Neural crest cell (in vitro differentiated cells): ENCODE measurements around the gene NUBPL. TPM values are rescaled to one million over a fixed set of nuclear protein-coding genes. Genes with fewer than 3 reads are reported as not detected.

ENCODE experiments used
- DNase-seq: peaks from one replicate; pipeline ENCODE4 v3.0.0; 2021; ENCODE audit warnings: low read depth, mixed read lengths, low spot score
- H3K27ac Mint-ChIP-seq: one replicate; pipeline ENCODE4 v1.8.0; 2021; ENCODE audit warnings: mild to moderate bottlenecking, mixed read lengths; ENCODE audit not compliant: unreplicated experiment
- H3K27me3 Mint-ChIP-seq: 2 replicates; pipeline ENCODE4 v1.8.0; 2021; ENCODE audit warnings: low read depth, mild to moderate bottlenecking, mixed read lengths
- H3K36me3 Mint-ChIP-seq: 2 replicates; pipeline ENCODE4 v1.8.0; 2021; ENCODE audit warnings: low read depth, mild to moderate bottlenecking, mixed read lengths
- H3K4me1 Mint-ChIP-seq: 2 replicates; pipeline ENCODE4 v1.8.0; 2021; ENCODE audit warnings: mixed read lengths
- H3K4me3 Mint-ChIP-seq: one replicate; pipeline ENCODE4 v1.8.0; 2021; ENCODE audit warnings: mild to moderate bottlenecking, mixed read lengths
- H3K9me3 Mint-ChIP-seq: 2 replicates; pipeline ENCODE4 v1.8.0; 2021; ENCODE audit warnings: mixed read lengths
- CTCF ChIP-seq: fragments of 200-600 bp; sonication (generic); conservative IDR thresholded peaks from 2 replicates; pipeline ENCODE4 v1.5.0; 2021; ENCODE audit warnings: antibody characterized with exemption, mild to moderate bottlenecking
- total RNA-seq: library from RNA; stranded (reverse); gene quantifications from 2 replicates; pipeline ENCODE4 v1.2.1, GENCODE V29; 2021

NUBPL gene
- total RNA-seq, 1 donor from 2014 or later, result 13.2 TPM

GRCh38 chr14:31566456-31566855 lies 5.3 kb downstream of the NUBPL start:
- H3K36me3 Mint-ChIP-seq, result no peaks in the 10 kb centered on the region
- H3K4me1 Mint-ChIP-seq, result peaks cover 18% of the 10 kb centered on the region
- no peaks in the 10 kb centered on the region for H3K27me3 Mint-ChIP-seq
- no peak for TF ChIP-seq CTCF
- DNase-seq, result no peak
- no peak overlapping the region for H3K4me3 Mint-ChIP-seq
- no peaks in the 10 kb centered on the region for H3K9me3 Mint-ChIP-seq
- H3K27ac Mint-ChIP-seq, result no peak overlapping the region

GRCh38 chr14:31567655-31568054 lies 6.5 kb downstream of the NUBPL start:
- no peak overlapping the region for H3K4me3 Mint-ChIP-seq
- DNase-seq, result no peak
- TF ChIP-seq CTCF, result no peak
- peaks cover 10% of the 10 kb centered on the region for H3K4me1 Mint-ChIP-seq
- H3K27me3 Mint-ChIP-seq, result no peaks in the 10 kb centered on the region
- H3K9me3 Mint-ChIP-seq, result no peaks in the 10 kb centered on the region
- H3K36me3 Mint-ChIP-seq, result no peaks in the 10 kb centered on the region
- no peak overlapping the region for H3K27ac Mint-ChIP-seq

- no peaks in the 10 kb centered on the region for H3K36me3 Mint-ChIP-seq
- no peaks in the 10 kb centered on the region for H3K9me3 Mint-ChIP-seq
- H3K4me1 Mint-ChIP-seq, result peaks cover 6% of the 10 kb centered on the region
- no peak overlapping the region for H3K27ac Mint-ChIP-seq
- DNase-seq, result no peak
- H3K27me3 Mint-ChIP-seq, result no peaks in the 10 kb centered on the region
- H3K4me3 Mint-ChIP-seq, result no peak overlapping the region
- TF ChIP-seq CTCF, result no peak
Measured at GRCh38 chr14:31568161-31568560, 7.0 kb downstream of the NUBPL start.

GRCh38 chr14:31568671-31569070 lies 7.5 kb downstream of the NUBPL start:
- TF ChIP-seq CTCF, result no peak
- H3K36me3 Mint-ChIP-seq, result no peaks in the 10 kb centered on the region
- H3K4me1 Mint-ChIP-seq, result peaks cover under 1% of the 10 kb centered on the region
- no peaks in the 10 kb centered on the region for H3K27me3 Mint-ChIP-seq
- DNase-seq, result no peak
- no peaks in the 10 kb centered on the region for H3K9me3 Mint-ChIP-seq
- H3K4me3 Mint-ChIP-seq, result no peak overlapping the region
- H3K27ac Mint-ChIP-seq, result no peak overlapping the region

- DNase-seq, result no peak
Measured at GRCh38 chr14:31572955-31573354, 11.8 kb downstream of the NUBPL start.

More at GRCh38 chr14:31572955-31573354, 11.8 kb downstream of the NUBPL start:
- Mint-ChIP-seq H3K4me1 (no peaks in the 10 kb centered on the region), H3K36me3 (no peaks in the 10 kb centered on the region), H3K27me3 (no peaks in the 10 kb centered on the region), H3K9me3 (no peaks in the 10 kb centered on the region), H3K27ac (no peak overlapping the region), H3K4me3 (no peak overlapping the region)
- no peak for TF ChIP-seq CTCF
